Suprapubic skin (tissue), 4 donors: ENCODE data around the gene NRG3.

Experiments
- CTCF ChIP-seq, 2 donors: fragments of 200-600 bp in 1 of 2; fragments of 450-650 bp in 1 of 2; sonication (generic) in 1 of 2; IDR thresholded peaks; one replicate each; pipeline ENCODE4 v1.5.1; 2016 to 2019; ENCODE audit warnings: antibody characterized with exemption in 2 of 2, mild to moderate bottlenecking in 1 of 2, moderate library complexity in 1 of 2
- EP300 ChIP-seq: sonication (generic); formaldehyde crosslinking; IDR thresholded peaks from one replicate; pipeline ENCODE4 v1.6.1; 2017; ENCODE audit warnings: antibody characterized with exemption
- POLR2A ChIP-seq, 2 donors: fragments of 450-650 bp; IDR thresholded peaks; one replicate each; pipeline ENCODE4 v1.6.1; 2017; ENCODE audit warnings: antibody characterized with exemption in 2 of 2, mild to moderate bottlenecking in 2 of 2, moderate library complexity in 2 of 2
- POLR2AphosphoS5 ChIP-seq, 3 donors: sonication (generic); formaldehyde crosslinking; IDR thresholded peaks; one replicate each; pipeline ENCODE4 v1.6.1; 2017; ENCODE audit warnings: antibody characterized with exemption in 3 of 3

GRCh38 chr10:82071231-82071630 lies 196.2 kb downstream of the NRG3 start:
- no peak for TF ChIP-seq CTCF (IDR thresholded peaks at IDR 0.05)
- TF ChIP-seq POLR2A (IDR thresholded peaks at IDR 0.05) = no peak
- TF ChIP-seq POLR2AphosphoS5 (IDR thresholded peaks at IDR 0.05) = no peak
- no peak for TF ChIP-seq EP300
